Neural crest cell (in vitro differentiated cells): ENCODE measurements around the gene C1orf116. TPM values are rescaled to one million over a fixed set of nuclear protein-coding genes. Genes with fewer than 3 reads are reported as not detected.

Experiments
- DNase-seq: peaks from one replicate; pipeline ENCODE4 v3.0.0; 2021; ENCODE audit warnings: low read depth, mixed read lengths, low spot score
- H3K27ac Mint-ChIP-seq: one replicate; pipeline ENCODE4 v1.8.0; 2021; ENCODE audit warnings: mild to moderate bottlenecking, mixed read lengths; ENCODE audit not compliant: unreplicated experiment
- H3K27me3 Mint-ChIP-seq: 2 replicates; pipeline ENCODE4 v1.8.0; 2021; ENCODE audit warnings: low read depth, mild to moderate bottlenecking, mixed read lengths
- H3K36me3 Mint-ChIP-seq: 2 replicates; pipeline ENCODE4 v1.8.0; 2021; ENCODE audit warnings: low read depth, mild to moderate bottlenecking, mixed read lengths
- H3K4me1 Mint-ChIP-seq: 2 replicates; pipeline ENCODE4 v1.8.0; 2021; ENCODE audit warnings: mixed read lengths
- H3K4me3 Mint-ChIP-seq: one replicate; pipeline ENCODE4 v1.8.0; 2021; ENCODE audit warnings: mild to moderate bottlenecking, mixed read lengths
- H3K9me3 Mint-ChIP-seq: 2 replicates; pipeline ENCODE4 v1.8.0; 2021; ENCODE audit warnings: mixed read lengths
- total RNA-seq: library from RNA; stranded (reverse); gene quantifications from 2 replicates; pipeline ENCODE4 v1.2.1, GENCODE V29; 2021
- TF ChIP-seq, protein P1 (sequence below): fragments of 200-600 bp; sonication (generic); conservative IDR thresholded peaks from 2 replicates; pipeline ENCODE4 v1.5.0; 2021; ENCODE audit warnings: antibody characterized with exemption, mild to moderate bottlenecking

The C1orf116 gene
- total RNA-seq, 1 donor from 2014 or later, result 0.37 TPM

DNA sequence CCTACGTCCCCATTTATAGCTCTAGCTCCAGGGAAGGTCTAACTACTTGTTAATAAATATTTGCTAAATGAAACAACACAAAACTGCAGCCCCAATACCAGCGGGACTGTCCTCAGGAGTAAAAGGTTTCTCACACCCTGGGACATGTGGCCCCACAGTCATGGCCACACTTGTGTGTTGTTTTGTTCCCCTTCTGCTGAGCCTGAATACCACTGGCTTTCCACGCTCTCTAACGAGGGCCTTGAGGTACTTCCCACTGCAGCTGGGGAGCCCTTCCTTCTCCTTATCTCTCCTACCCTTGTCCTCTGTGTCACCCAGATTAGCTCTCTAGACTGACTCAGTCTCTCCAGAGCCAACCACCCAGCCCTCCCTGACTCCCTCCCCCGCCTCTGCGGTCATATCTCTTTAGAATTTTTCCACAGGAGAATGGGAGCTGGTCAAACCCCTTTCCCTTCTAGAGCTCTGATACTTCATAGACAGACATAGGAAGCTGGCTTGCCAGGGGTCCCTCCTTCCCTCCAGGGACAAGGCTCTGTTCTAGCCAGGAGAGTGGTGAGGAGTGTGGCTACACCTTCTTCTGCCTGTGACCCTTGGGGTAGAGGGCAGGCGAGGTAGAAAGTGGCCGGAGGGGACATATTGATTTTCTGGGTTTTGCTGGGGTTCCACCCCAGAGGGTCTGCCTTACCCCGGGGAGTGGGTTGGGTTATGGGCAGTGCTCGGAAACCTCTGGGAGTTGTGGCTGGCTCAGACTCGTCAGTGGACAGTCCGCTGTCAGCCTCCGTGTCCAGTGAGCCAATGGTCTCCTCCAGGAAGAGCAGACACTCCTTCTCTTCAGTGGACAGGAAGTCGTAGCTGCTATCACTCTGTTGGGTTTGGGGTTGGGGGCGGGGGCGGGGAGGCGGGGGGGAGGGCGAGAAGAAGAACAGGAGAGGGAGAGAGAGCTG, 8.1 kb downstream of the C1orf116 start:
- Mint-ChIP-seq H3K9me3 (no peaks in the 10 kb centered on the region), H3K27ac (peak overlapping the region; percentile 88), H3K4me3 (no peak overlapping the region), H3K36me3 (no peaks in the 10 kb centered on the region), H3K27me3 (peaks cover 3% of the 10 kb centered on the region), H3K4me1 (peaks cover 43% of the 10 kb centered on the region)
- no peak for DNase-seq
- TF ChIP-seq, protein P1, sequence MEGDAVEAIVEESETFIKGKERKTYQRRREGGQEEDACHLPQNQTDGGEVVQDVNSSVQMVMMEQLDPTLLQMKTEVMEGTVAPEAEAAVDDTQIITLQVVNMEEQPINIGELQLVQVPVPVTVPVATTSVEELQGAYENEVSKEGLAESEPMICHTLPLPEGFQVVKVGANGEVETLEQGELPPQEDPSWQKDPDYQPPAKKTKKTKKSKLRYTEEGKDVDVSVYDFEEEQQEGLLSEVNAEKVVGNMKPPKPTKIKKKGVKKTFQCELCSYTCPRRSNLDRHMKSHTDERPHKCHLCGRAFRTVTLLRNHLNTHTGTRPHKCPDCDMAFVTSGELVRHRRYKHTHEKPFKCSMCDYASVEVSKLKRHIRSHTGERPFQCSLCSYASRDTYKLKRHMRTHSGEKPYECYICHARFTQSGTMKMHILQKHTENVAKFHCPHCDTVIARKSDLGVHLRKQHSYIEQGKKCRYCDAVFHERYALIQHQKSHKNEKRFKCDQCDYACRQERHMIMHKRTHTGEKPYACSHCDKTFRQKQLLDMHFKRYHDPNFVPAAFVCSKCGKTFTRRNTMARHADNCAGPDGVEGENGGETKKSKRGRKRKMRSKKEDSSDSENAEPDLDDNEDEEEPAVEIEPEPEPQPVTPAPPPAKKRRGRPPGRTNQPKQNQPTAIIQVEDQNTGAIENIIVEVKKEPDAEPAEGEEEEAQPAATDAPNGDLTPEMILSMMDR, result no peak

GRCh38 chr1:207022996-207023679, 9.4 kb downstream of the C1orf116 start:
- no peak overlapping the region for H3K27ac Mint-ChIP-seq
- H3K36me3 Mint-ChIP-seq, result no peaks in the 10 kb centered on the region
- DNase-seq, result no peak
- TF ChIP-seq, protein P1, result no peak
- no peaks in the 10 kb centered on the region for H3K9me3 Mint-ChIP-seq
- H3K4me1 Mint-ChIP-seq, result peaks cover 43% of the 10 kb centered on the region
- no peaks in the 10 kb centered on the region for H3K27me3 Mint-ChIP-seq
- H3K4me3 Mint-ChIP-seq, result no peak overlapping the region

DNA sequence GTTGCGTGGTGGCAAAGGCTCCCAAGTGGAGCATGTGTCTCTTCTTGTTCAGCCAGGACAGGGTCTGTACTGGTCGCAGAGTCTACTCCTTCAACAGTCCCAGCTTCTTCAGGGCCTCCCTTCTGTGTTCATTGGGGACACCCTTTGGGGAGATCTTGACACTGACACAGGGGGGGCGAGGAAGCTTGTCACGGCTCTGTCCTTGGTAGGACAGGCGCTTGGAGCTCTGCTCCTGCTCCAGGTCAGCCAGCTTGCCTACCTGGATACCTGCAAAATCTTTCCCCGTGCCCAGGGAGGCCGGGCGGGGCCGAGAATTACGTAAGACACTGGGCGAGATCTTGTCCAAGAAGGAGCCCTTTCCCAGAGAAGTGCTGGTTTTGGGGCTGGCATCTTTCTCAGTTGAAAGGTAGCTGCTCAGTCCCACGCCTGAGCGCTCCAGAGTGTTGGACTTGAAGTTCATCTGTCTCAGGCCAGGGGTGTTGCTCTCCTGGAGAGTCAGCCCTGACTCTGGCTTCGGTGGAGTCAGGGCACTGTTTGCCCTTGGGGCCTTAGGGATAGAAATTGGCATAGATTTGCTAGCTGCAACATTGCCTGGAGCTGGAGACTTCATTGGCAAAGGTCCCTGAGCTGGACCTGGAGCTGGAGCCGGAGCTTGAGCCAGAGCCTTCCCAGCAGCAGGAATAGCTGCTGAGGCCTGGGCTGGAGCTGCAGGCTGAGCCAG, 10.5 kb downstream of the C1orf116 start:
- H3K4me1 Mint-ChIP-seq, result peaks cover 43% of the 10 kb centered on the region
- no peaks in the 10 kb centered on the region for H3K36me3 Mint-ChIP-seq
- no peak for DNase-seq
- TF ChIP-seq, protein P1, result no peak
- no peak overlapping the region for H3K27ac Mint-ChIP-seq
- no peak overlapping the region for H3K4me3 Mint-ChIP-seq
- H3K9me3 Mint-ChIP-seq, result no peaks in the 10 kb centered on the region
- no peaks in the 10 kb centered on the region for H3K27me3 Mint-ChIP-seq

DNA sequence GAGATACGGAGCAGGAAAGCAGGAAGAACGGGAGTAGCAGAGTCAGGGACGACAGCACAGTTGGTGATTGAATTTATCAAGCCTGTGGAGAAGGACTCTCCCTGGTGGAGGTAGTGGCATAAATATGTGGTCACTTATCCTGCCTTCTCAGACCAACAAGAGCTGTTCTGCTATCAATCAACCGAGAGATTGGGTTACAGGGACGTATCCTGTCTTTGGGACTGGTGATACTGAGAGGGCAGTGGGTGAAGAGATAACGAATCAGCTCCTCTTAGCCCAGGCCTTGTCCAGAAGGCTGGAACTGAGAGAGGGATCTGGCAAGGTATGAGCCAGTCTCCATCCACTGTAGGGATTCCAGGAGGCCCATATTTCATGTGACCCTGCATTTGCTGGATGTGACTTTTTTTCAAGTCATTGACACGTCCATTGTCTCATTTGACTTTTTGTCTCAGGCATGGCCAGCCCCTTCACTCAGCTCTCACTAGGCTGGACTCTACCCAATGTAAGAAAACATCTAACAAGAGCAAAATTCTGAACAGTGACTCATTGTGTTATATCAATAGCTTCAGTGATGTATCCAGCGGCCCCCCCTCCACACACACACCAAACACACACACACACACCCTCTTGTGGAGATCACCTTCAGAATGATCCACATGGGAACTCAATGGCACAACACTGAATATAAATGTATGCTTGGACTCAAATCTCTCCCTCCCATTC, 11.3 kb downstream of the C1orf116 start:
- Mint-ChIP-seq H3K4me1 (peaks cover 40% of the 10 kb centered on the region), H3K9me3 (no peaks in the 10 kb centered on the region), H3K27ac (no peak overlapping the region), H3K36me3 (no peaks in the 10 kb centered on the region), H3K4me3 (no peak overlapping the region), H3K27me3 (no peaks in the 10 kb centered on the region)
- DNase-seq, result no peak
- TF ChIP-seq, protein P1, result no peak

DNA sequence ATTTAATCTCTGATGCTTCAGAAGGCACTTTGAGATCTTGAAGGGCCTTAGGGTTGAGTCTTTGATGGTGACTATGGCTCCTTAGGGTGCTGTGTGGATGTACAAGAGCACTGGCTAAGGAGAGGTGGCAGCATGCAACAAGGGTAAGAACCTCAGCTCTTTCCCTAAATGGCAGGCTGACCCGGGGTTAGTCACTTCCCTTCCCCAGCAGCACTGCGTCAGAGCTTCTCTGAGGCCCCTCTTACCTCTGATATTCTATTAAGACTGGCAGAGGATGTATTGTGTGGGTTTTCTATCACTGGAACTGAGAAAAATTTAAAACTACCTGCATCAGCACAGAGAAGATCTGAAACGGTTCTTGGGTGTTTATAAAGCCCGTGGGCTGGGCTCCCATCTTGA, 11.8 kb downstream of the C1orf116 start:
- no peak for DNase-seq
- no peak overlapping the region for H3K27ac Mint-ChIP-seq
- peaks cover 35% of the 10 kb centered on the region for H3K4me1 Mint-ChIP-seq
- H3K36me3 Mint-ChIP-seq, result no peaks in the 10 kb centered on the region
- TF ChIP-seq, protein P1, result no peak
- no peak overlapping the region for H3K4me3 Mint-ChIP-seq
- H3K9me3 Mint-ChIP-seq, result no peaks in the 10 kb centered on the region
- no peaks in the 10 kb centered on the region for H3K27me3 Mint-ChIP-seq
